Measurements from ENCODE around the gene SMAD7. TPM values are rescaled to one million over a fixed set of nuclear protein-coding genes. Genes with fewer than 3 reads are reported as not detected.

The SMAD7 gene
- total RNA-seq, 2 donors from 2014 or later = 23.3 to 44.5 TPM

- Histone ChIP-seq H3K36me3 (replicated peaks in 1 of 2; ENCODE audit: insufficient read depth in 1 of 2, low read depth in 2 of 2) (no peaks in the 10 kb centered on the region), H3K27me3 (no peaks in the 10 kb centered on the region), H3K4me1 (peaks cover 15% of the 10 kb centered on the region), H3K4me3 (no peak overlapping the region), H3K27ac (no peak overlapping the region), H3K9me3 (peaks cover 0 to 5% (median 0%) of the 10 kb centered on the region in 3 donors)
- ATAC-seq = no peak
- intact Hi-C loops (cut with DNase I) = no loop called here
- TF ChIP-seq CTCF (IDR thresholded peaks at IDR 0.05) (no peak), POLR2A (IDR thresholded peaks at IDR 0.05) (no peak)
- no peak for DNase-seq
- 83 to 94% methylated on average over 1 of the region's 1 CpG for WGBS, 2 donors
Measured at GRCh38 chr18:48905513-48905912, 45.3 kb downstream of the SMAD7 start.

- intact Hi-C loops (cut with DNase I) = no loop called here
- Histone ChIP-seq H3K4me1 (peaks cover 15% of the 10 kb centered on the region), H3K36me3 (replicated peaks in 1 of 2; ENCODE audit: insufficient read depth in 1 of 2, low read depth in 2 of 2) (no peaks in the 10 kb centered on the region), H3K27me3 (no peaks in the 10 kb centered on the region), H3K27ac (no peak overlapping the region), H3K4me3 (no peak overlapping the region), H3K9me3 (peaks cover 0 to 5% (median 0%) of the 10 kb centered on the region in 3 donors)
- ATAC-seq = no peak
- WGBS, 2 donors = 81 to 95% methylated on average over 3 of the region's 3 CpGs
- DNase-seq = no peak
- TF ChIP-seq CTCF (IDR thresholded peaks at IDR 0.05) (no peak), POLR2A (IDR thresholded peaks at IDR 0.05) (no peak)
Measured at GRCh38 chr18:48904847-48905394, 45.8 kb downstream of the SMAD7 start.

GRCh38 chr18:48904091-48904490 is 46.7 kb downstream of the SMAD7 start:
- no peak for DNase-seq
- Histone ChIP-seq H3K36me3 (replicated peaks in 1 of 2; ENCODE audit: insufficient read depth in 1 of 2, low read depth in 2 of 2) (no peaks in the 10 kb centered on the region), H3K27me3 (no peaks in the 10 kb centered on the region), H3K9me3 (peaks cover 0 to 5% (median 0%) of the 10 kb centered on the region in 3 donors), H3K4me1 (peaks cover 15% of the 10 kb centered on the region), H3K27ac (no peak overlapping the region), H3K4me3 (no peak overlapping the region)
- no peak for TF ChIP-seq CTCF (IDR thresholded peaks at IDR 0.05)
- intact Hi-C loops (cut with DNase I) = no loop called here
- 95 to 100% methylated on average over 2 of the region's 2 CpGs for WGBS, 2 donors
- ATAC-seq = no peak

- H3K9me3 ChIP-seq = peaks cover 0 to 5% (median 0%) of the 10 kb centered on the region in 3 donors
- H3K4me1 ChIP-seq = peaks cover 15% of the 10 kb centered on the region
- H3K36me3 ChIP-seq (replicated peaks in 1 of 2; ENCODE audit: insufficient read depth in 1 of 2, low read depth in 2 of 2) = no peaks in the 10 kb centered on the region
- intact Hi-C loops (cut with DNase I) = no loop called here
- TF ChIP-seq POLR2A (IDR thresholded peaks at IDR 0.05) (peak in 1 of 3 donors; percentile 7), CTCF (IDR thresholded peaks at IDR 0.05) (no peak)
- WGBS, 2 donors = 79 to 90% methylated on average over 7 to 8 of the region's 8 CpGs
- ATAC-seq (peak; percentile 47), DNase-seq (peak; percentile 31 to 71 (median 40))
- H3K27ac ChIP-seq = peak overlapping the region in 2 of 4 donors; percentile 69 to 81
- H3K4me3 ChIP-seq = no peak overlapping the region
- H3K27me3 ChIP-seq = no peaks in the 10 kb centered on the region
Measured at GRCh38 chr18:48902856-48903601, 47.7 kb downstream of the SMAD7 start.

Data from body of pancreas (tissue), 4 donors.